Ascending aorta (tissue), 2 donors: ENCODE measurements around the gene CDK14. TPM values are rescaled to one million over a fixed set of nuclear protein-coding genes. Genes with fewer than 3 reads are reported as not detected.

ENCODE experiments used
- DNase-seq, 2 donors: peaks; one replicate each; pipeline ENCODE4 v3.0.0-alpha.2; 2019; ENCODE audit warnings: low spot score in 2 of 2
- H3K27ac ChIP-seq, 2 donors: fragments of 200-600 bp; sonication (generic); one replicate each; pipeline ENCODE4 v1.5.1; 2016 to 2017; ENCODE audit warnings: mild to moderate bottlenecking in 1 of 2
- H3K27me3 ChIP-seq: fragments of 200-600 bp; sonication (generic); one replicate; pipeline ENCODE4 v1.5.1; 2017
- H3K36me3 ChIP-seq, 2 donors: fragments of 200-600 bp; sonication (generic); one replicate each; pipeline ENCODE4 v1.5.1; 2016
- H3K4me1 ChIP-seq, 2 donors: fragments of 200-600 bp; sonication (generic); one replicate each; pipeline ENCODE4 v1.5.1; 2016 to 2017; ENCODE audit warnings: mild to moderate bottlenecking in 1 of 2
- H3K4me3 ChIP-seq, 2 donors: fragments of 200-600 bp; sonication (generic); one replicate each; pipeline ENCODE4 v1.5.1; 2016 to 2017; ENCODE audit warnings: mild to moderate bottlenecking in 1 of 2
- H3K9me3 ChIP-seq, 2 donors: fragments of 200-600 bp; sonication (generic); one replicate each; pipeline ENCODE4 v1.5.1; 2016
- CTCF ChIP-seq, 3 experiments: fragments of 200-600 bp in 2 of 3; fragments of 450-650 bp in 1 of 3; sonication (generic) in 2 of 3; IDR thresholded peaks; one replicate each; pipeline ENCODE4 v1.5.1; 2016 to 2019; ENCODE audit warnings: antibody characterized with exemption in 3 of 3, mild to moderate bottlenecking in 1 of 3, moderate library complexity in 1 of 3
- intact Hi-C: fragments of 100-400 bp; cut with DNase I; formaldehyde crosslinking; loops from one replicate; pipeline ENCODE4 v1.15.1; 2023
- total RNA-seq: library from RNA; depleted of rRNA; stranded (reverse); fragments of >200 nt; gene quantifications from one replicate; pipeline ENCODE4 v1.1.0, GENCODE V29; 2016

The CDK14 gene
- total RNA-seq, 1 donor from 2014 or later = 5.1 TPM

DNA sequence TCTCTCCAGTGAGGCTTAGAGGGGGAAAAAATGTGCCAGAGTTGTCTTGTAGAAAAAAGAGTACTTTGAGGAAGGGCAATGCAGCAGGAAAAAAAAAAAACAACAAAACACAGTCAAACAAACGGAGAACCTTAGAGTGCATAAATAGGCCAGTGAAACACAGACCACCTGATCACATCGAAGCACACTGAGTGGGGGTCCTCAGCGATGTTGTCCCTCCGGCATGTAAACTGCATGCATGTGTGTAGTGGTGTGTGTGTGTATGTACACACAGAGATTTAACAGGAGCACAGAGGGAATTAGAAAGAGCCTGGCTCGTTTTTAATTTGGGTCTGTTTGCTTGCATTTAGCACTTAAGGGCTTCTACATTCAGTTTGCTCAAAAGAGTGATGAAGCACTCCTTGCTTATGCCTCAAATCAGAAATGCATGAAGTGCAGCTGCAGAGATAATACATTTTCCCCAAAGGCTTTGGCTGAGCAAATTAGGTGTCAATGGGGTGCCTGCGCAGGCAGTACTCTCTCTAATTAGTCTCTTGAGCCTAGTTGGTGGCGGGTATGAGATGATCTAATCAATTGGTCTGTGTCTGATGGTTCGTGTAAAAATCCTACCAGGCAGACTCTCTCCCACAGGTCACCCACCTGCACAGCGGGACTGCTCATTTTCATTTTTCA is 605.5 kb downstream of the CDK14 start:
- TF ChIP-seq CTCF (IDR thresholded peaks at IDR 0.05) = no peak
- Histone ChIP-seq H3K36me3 (no peaks in the 10 kb centered on the region), H3K27ac (no peak overlapping the region), H3K9me3 (no peaks in the 10 kb centered on the region), H3K4me1 (no peaks in the 10 kb centered on the region), H3K27me3 (no peaks in the 10 kb centered on the region), H3K4me3 (no peak overlapping the region)
- intact Hi-C loops = no loop called here
- DNase-seq = no peak

DNA sequence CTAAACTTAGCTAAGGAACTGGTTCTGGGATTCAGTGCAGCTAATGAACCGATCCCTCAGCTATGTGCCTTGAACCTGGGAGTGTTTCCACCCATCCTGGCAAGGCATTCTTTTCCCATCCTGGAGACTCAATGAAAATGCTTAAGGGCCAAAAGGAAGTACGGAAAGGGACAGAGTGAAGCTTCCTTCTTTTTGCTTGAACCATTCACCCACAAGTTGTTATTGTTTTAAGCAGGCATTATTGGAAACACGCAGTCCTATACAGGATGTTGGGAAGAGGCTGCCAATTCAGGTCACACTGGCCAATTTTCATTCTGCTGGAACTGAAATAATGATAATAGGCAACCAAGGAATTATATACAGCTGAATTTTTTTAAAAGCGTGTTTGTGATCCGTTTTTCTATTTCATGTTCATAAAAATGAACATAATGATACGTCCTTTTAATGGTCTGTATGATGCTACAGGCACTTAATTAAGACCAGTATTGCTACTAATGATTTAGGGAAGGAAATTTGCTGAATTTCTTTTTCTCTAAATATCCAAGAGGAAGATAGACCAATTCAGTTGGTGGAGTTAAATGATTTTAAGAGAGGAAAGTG is 610.3 kb downstream of the CDK14 start:
- H3K27ac ChIP-seq = no peak overlapping the region
- H3K4me3 ChIP-seq = no peak overlapping the region
- H3K27me3 ChIP-seq = no peaks in the 10 kb centered on the region
- DNase-seq = no peak
- intact Hi-C loops = no loop called here
- no peaks in the 10 kb centered on the region for H3K9me3 ChIP-seq
- no peaks in the 10 kb centered on the region for H3K4me1 ChIP-seq
- no peaks in the 10 kb centered on the region for H3K36me3 ChIP-seq
- TF ChIP-seq CTCF (IDR thresholded peaks at IDR 0.05) = no peak

GRCh38 chr7:91212582-91212981 is 616.5 kb downstream of the CDK14 start:
- Histone ChIP-seq H3K27me3 (no peaks in the 10 kb centered on the region), H3K4me1 (no peaks in the 10 kb centered on the region), H3K4me3 (no peak overlapping the region), H3K36me3 (no peaks in the 10 kb centered on the region), H3K27ac (no peak overlapping the region), H3K9me3 (no peaks in the 10 kb centered on the region)
- no peak for DNase-seq
- no peak for TF ChIP-seq CTCF (IDR thresholded peaks at IDR 0.05)
- intact Hi-C loops = no loop called here

DNA sequence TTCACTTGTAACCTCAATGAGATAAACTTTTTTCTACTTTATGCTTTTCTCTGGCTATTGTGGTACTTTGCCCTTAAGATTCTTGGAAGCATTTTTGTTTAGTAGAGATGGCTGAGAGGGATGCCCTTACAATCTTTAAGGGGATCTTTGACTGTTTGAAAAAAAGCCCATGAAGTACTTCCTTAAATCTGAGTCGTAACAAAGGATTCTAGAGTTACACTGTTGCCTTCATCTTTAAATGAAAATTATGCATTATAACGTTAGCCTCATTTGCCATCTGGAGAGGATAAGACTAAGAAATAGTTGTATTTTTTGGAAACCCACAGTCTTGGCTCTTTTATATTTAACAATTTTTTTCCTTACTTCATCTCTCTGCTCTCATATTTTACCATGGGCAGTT is 630.3 kb downstream of the CDK14 start:
- Histone ChIP-seq H3K27ac (no peak overlapping the region), H3K36me3 (no peaks in the 10 kb centered on the region), H3K9me3 (no peaks in the 10 kb centered on the region), H3K4me1 (no peaks in the 10 kb centered on the region), H3K27me3 (no peaks in the 10 kb centered on the region), H3K4me3 (no peak overlapping the region)
- intact Hi-C loops = no loop called here
- no peak for TF ChIP-seq CTCF (IDR thresholded peaks at IDR 0.05)
- DNase-seq = no peak

- no peaks in the 10 kb centered on the region for H3K9me3 ChIP-seq
Observed at GRCh38 chr7:91228327-91228726, 632.2 kb downstream of the CDK14 start.

More at GRCh38 chr7:91228327-91228726, 632.2 kb downstream of the CDK14 start:
- Histone ChIP-seq H3K27me3 (no peaks in the 10 kb centered on the region), H3K4me3 (no peak overlapping the region), H3K4me1 (no peaks in the 10 kb centered on the region), H3K36me3 (no peaks in the 10 kb centered on the region), H3K27ac (no peak overlapping the region)
- intact Hi-C loops = no loop called here
- no peak for TF ChIP-seq CTCF (IDR thresholded peaks at IDR 0.05)
- DNase-seq = no peak
